Neural cell (in vitro differentiated cells): ENCODE data around the gene MRNIP. TPM values are rescaled to one million over a fixed set of nuclear protein-coding genes. Genes with fewer than 3 reads are reported as not detected.

ENCODE experiments used
- H2AFZ ChIP-seq: fragments of 200-600, 300-800 bp; sonication (generic), shearing (Covaris generic); 2 replicates; pipeline ENCODE4 v1.6.0; 2014; ENCODE audit warnings: low read depth, mild to moderate bottlenecking, antibody characterized with exemption, low read length, moderate library complexity
- H3F3A ChIP-seq: fragments of 200-600 bp; shearing (Covaris generic); 2 replicates; pipeline ENCODE4 v1.6.1; 2016; ENCODE audit warnings: mild to moderate bottlenecking, moderate library complexity, mixed read lengths, antibody characterized with exemption, low read length; ENCODE audit not compliant: insufficient read depth, poor library complexity, severe bottlenecking
- H3K27ac ChIP-seq: fragments of 200-600, 300-800 bp; sonication (generic), shearing (Covaris generic); 2 replicates; pipeline ENCODE4 v1.5.1; 2014; ENCODE audit warnings: mild to moderate bottlenecking, low read length, moderate library complexity
- H3K27me3 ChIP-seq: fragments of 300-800, 200-600 bp; sonication (generic), shearing (Covaris generic); 2 replicates; pipeline ENCODE4 v1.6.0; 2014; ENCODE audit warnings: mild to moderate bottlenecking, low read depth, low read length, moderate library complexity; ENCODE audit not compliant: insufficient read depth
- H3K36me3 ChIP-seq: fragments of 300-800, 200-600 bp; sonication (generic), shearing (Covaris generic); 2 replicates; pipeline ENCODE4 v1.5.1; 2014; ENCODE audit warnings: mild to moderate bottlenecking, antibody characterized with exemption, low read length, moderate library complexity; ENCODE audit not compliant: insufficient read depth
- H3K4me2 ChIP-seq: fragments of 300-800, 200-600 bp; sonication (generic), shearing (Covaris generic); 2 replicates; pipeline ENCODE4 v1.6.0; 2014; ENCODE audit warnings: mild to moderate bottlenecking, low read length
- H3K4me3 ChIP-seq: fragments of 300-800, 200-600 bp; sonication (generic), shearing (Covaris generic); 2 replicates; pipeline ENCODE4 v1.5.1; 2014; ENCODE audit warnings: mild to moderate bottlenecking, low read length, moderate library complexity
- H3K79me2 ChIP-seq: fragments of 200-600 bp; shearing (Covaris generic); replicated peaks from 2 replicates; pipeline ENCODE4 v1.6.0; 2014; ENCODE audit warnings: mild to moderate bottlenecking, low read length, moderate library complexity; ENCODE audit not compliant: insufficient read depth
- H3K9ac ChIP-seq: fragments of 300-800, 200-600 bp; sonication (generic), shearing (Covaris generic); 2 replicates; pipeline ENCODE4 v1.6.1; 2016; ENCODE audit warnings: mild to moderate bottlenecking, low read length, mixed read lengths
- H3K9me2 ChIP-seq: fragments of 200-600 bp; shearing (Covaris generic); 2 replicates; pipeline ENCODE4 v1.6.1; 2016; ENCODE audit warnings: mild to moderate bottlenecking, low read length, mixed read lengths; ENCODE audit not compliant: insufficient read depth
- H3K9me3 ChIP-seq: fragments of 200-600, 300-800 bp; sonication (generic), shearing (Covaris generic); 2 replicates; pipeline ENCODE4 v1.6.1; 2016; ENCODE audit warnings: mild to moderate bottlenecking, mixed run types, low read length, moderate library complexity, mixed read lengths
- H4K20me1 ChIP-seq: fragments of 200-600 bp; shearing (Covaris generic); 2 replicates; pipeline ENCODE4 v1.6.1; 2016; ENCODE audit warnings: mild to moderate bottlenecking, mixed run types; ENCODE audit not compliant: insufficient read depth
- CTCF ChIP-seq: fragments of 450-650 bp; IDR thresholded peaks from 2 replicates; pipeline ENCODE4 v1.5.1; 2014; ENCODE audit warnings: antibody characterized with exemption, mild to moderate bottlenecking, moderate library complexity; ENCODE audit not compliant: poor library complexity, severe bottlenecking
- EP300 ChIP-seq: fragments of 450-650 bp; conservative IDR thresholded peaks from 2 replicates; pipeline ENCODE4 v1.6.1; 2014; ENCODE audit warnings: antibody characterized with exemption, mild to moderate bottlenecking, moderate library complexity; ENCODE audit not compliant: poor library complexity, severe bottlenecking
- EZH2 ChIP-seq: fragments of 200-600, 300-800 bp; shearing (Covaris generic), sonication (generic); IDR thresholded peaks from 2 replicates; pipeline ENCODE4 v1.6.1; 2014; ENCODE audit warnings: antibody characterized with exemption, low read length, borderline replicate concordance, mild to moderate bottlenecking; ENCODE audit not compliant: insufficient read depth, poor library complexity, severe bottlenecking
- MXI1 ChIP-seq: fragments of 450-650 bp; conservative IDR thresholded peaks from 2 replicates; pipeline ENCODE4 v1.6.1; 2014; ENCODE audit warnings: antibody characterized with exemption, mild to moderate bottlenecking; ENCODE audit not compliant: poor library complexity, severe bottlenecking
- POLR2AphosphoS5 ChIP-seq: IDR thresholded peaks from 2 replicates; pipeline ENCODE4 v1.6.1; 2012
- RAD21 ChIP-seq: fragments of 450-650 bp; conservative IDR thresholded peaks from 2 replicates; pipeline ENCODE4 v1.6.1; 2014; ENCODE audit warnings: antibody characterized with exemption, mild to moderate bottlenecking, moderate library complexity
- REST ChIP-seq: IDR thresholded peaks from 2 replicates; pipeline ENCODE4 v1.6.1; 2012; ENCODE audit warnings: borderline replicate concordance
- SMC3 ChIP-seq: fragments of 450-650 bp; conservative IDR thresholded peaks from 2 replicates; pipeline ENCODE4 v1.6.1; 2014; ENCODE audit warnings: antibody characterized with exemption, mild to moderate bottlenecking, moderate library complexity; ENCODE audit not compliant: poor library complexity
- TAF1 ChIP-seq: IDR thresholded peaks from 2 replicates; pipeline ENCODE4 v1.6.1; 2012; ENCODE audit warnings: low read depth
- polyA plus RNA-seq: library from polyadenylated mRNA; depleted of rRNA; stranded (reverse); fragments of >200 nt; gene quantifications from 2 replicates; pipeline ENCODE4 v1.2.3, GENCODE V29; 2014

Gene MRNIP
- polyA plus RNA-seq, 1 donor from 2014 or later, result 121 TPM

GRCh38 chr5:179869641-179870402 is 11.2 kb upstream of the MRNIP start:
- Histone ChIP-seq H3K79me2 (no peaks in the 10 kb centered on the region), H3K4me3 (no peak overlapping the region), H3K9me2 (no peaks in the 10 kb centered on the region), H3K9me3 (no peaks in the 10 kb centered on the region), H3K27ac (no peak overlapping the region), H3F3A (no peaks in the 10 kb centered on the region), H3K4me2 (no peak overlapping the region), H3K36me3 (peaks cover 6% of the 10 kb centered on the region), H3K27me3 (no peaks in the 10 kb centered on the region), H2AFZ (no peak overlapping the region), H4K20me1 (no peaks in the 10 kb centered on the region), H3K9ac (no peak overlapping the region)
- no peak for TF ChIP-seq MXI1
- no peak for TF ChIP-seq SMC3
- no peak for TF ChIP-seq POLR2AphosphoS5
- no peak for TF ChIP-seq CTCF
- no peak for TF ChIP-seq EP300
- TF ChIP-seq EZH2, result no peak
- TF ChIP-seq REST, result no peak

GRCh38 chr5:179869101-179869500 is 10.5 kb upstream of the MRNIP start:
- Histone ChIP-seq H3K27me3 (no peaks in the 10 kb centered on the region), H3K27ac (no peak overlapping the region), H3K4me2 (no peak overlapping the region), H4K20me1 (no peaks in the 10 kb centered on the region), H3F3A (no peaks in the 10 kb centered on the region), H3K9ac (no peak overlapping the region), H3K36me3 (peaks cover 6% of the 10 kb centered on the region), H2AFZ (no peak overlapping the region), H3K79me2 (no peaks in the 10 kb centered on the region), H3K4me3 (no peak overlapping the region), H3K9me2 (no peaks in the 10 kb centered on the region), H3K9me3 (no peaks in the 10 kb centered on the region)
- TF ChIP-seq TAF1, result no peak
- no peak for TF ChIP-seq POLR2AphosphoS5
- TF ChIP-seq MXI1, result no peak
- TF ChIP-seq SMC3, result no peak
- no peak for TF ChIP-seq EZH2
- TF ChIP-seq EP300, result no peak
- no peak for TF ChIP-seq RAD21
- no peak for TF ChIP-seq CTCF
- TF ChIP-seq REST, result no peak
